Germinal center (tissue), 1 donor: ENCODE data around the gene NCS1.

Source experiments
- DNase-seq: peaks from one replicate; pipeline ENCODE4 v3.0.0; 2012; ENCODE audit warnings: mixed read lengths, low spot score

The NCS1 gene

GRCh38 chr9:130194378-130194932 lies 22.3 kb downstream of the NCS1 start:
- no peak for DNase-seq

- no peak for DNase-seq
Measured at GRCh38 chr9:130195638-130196037, 23.4 kb downstream of the NCS1 start.

GRCh38 chr9:130196643-130197042 lies 24.4 kb downstream of the NCS1 start:
- no peak for DNase-seq

GRCh38 chr9:130197386-130197785 lies 25.2 kb downstream of the NCS1 start:
- DNase-seq, result no peak

GRCh38 chr9:130197888-130198287 lies 25.7 kb downstream of the NCS1 start:
- no peak for DNase-seq

- no peak for DNase-seq
Measured at GRCh38 chr9:130198501-130199179, 26.4 kb downstream of the NCS1 start.

GRCh38 chr9:130199605-130200004 lies 27.4 kb downstream of the NCS1 start:
- no peak for DNase-seq

- DNase-seq, result no peak
Measured at GRCh38 chr9:130200038-130200849, 28.0 kb downstream of the NCS1 start.

- DNase-seq, result no peak
Measured at GRCh38 chr9:130201399-130201873, 29.2 kb downstream of the NCS1 start.

GRCh38 chr9:130201974-130202373 lies 29.8 kb downstream of the NCS1 start:
- no peak for DNase-seq

- DNase-seq, result no peak
Measured at GRCh38 chr9:130204341-130204740, 32.1 kb downstream of the NCS1 start.

GRCh38 chr9:130204959-130205358 lies 32.8 kb downstream of the NCS1 start:
- DNase-seq, result no peak

- DNase-seq, result no peak
Measured at GRCh38 chr9:130205912-130206311, 33.7 kb downstream of the NCS1 start.

- no peak for DNase-seq
Measured at GRCh38 chr9:130206579-130206978, 34.4 kb downstream of the NCS1 start.

- DNase-seq, result no peak
Measured at GRCh38 chr9:130207241-130207992, 35.2 kb downstream of the NCS1 start.

GRCh38 chr9:130208600-130209347 lies 36.6 kb downstream of the NCS1 start:
- no peak for DNase-seq

GRCh38 chr9:130209422-130209821 lies 37.2 kb downstream of the NCS1 start:
- no peak for DNase-seq

- DNase-seq, result no peak
Measured at GRCh38 chr9:130211548-130212226, 39.5 kb downstream of the NCS1 start.

GRCh38 chr9:130212543-130213297 lies 40.5 kb downstream of the NCS1 start:
- no peak for DNase-seq
